ENCODE measurements around the gene SEC62. TPM values are rescaled to one million over a fixed set of nuclear protein-coding genes. Genes with fewer than 3 reads are reported as not detected.

SEC62 gene
- total RNA-seq, 1 experiment from 2014 or later: 51.2 TPM

DNA sequence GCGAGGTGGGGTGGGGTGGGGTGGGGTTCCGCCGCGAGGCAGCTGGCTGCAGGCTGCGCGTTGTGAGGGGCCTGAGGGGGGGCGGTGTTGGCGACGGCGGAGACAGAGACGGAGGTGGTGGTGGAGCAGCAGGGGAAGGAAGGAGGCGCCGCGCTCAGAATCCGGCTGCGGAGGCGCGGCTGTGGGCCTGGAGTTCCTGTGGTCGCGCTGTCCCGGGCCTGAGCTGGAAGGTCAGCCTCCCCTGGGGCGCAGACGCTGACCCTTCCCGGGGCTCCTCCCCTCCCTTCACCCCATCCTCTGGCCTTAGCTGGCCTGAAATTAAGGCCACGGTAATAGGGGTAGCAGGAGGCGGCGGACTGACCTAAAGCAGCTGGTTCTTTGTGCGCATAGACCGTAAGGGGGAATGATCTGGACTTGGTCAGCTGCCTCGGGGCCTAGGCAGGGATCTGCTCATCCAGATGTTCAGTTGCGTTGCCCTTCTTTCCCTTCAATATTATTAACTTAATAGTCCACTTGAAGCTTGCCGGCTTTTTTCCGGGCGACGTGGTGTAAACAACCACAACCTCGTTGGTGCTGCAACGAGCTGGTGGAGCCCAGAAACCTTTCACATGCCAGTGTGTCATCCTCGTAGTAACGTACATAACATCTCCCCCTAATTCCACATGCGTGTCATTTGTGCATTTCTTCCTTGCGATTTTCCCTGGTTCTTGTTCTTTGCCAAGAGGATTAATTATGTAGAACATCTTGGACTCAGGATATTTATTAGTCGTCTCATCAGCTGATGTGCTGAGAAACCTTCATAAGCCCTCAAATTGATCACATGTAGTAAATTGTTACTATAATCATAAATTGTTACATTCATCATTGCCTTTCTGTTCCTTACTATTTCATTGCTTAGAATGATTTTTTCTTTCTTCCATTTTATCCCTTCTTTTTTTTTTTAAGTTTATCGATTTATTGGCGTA is 626 bp downstream of the SEC62 start:
- TF ChIP-seq EMX1 (CRISPR knock-in tag; IDR thresholded peaks at IDR 0.05) (no peak), IRF2 (CRISPR knock-in tag; IDR thresholded peaks at IDR 0.05; ENCODE audit: borderline replicate concordance, low read depth) (0 out of 2 replicates have a peak, but pooled peaks have one; percentile 1)
- POLR2A ChIA-PET: interaction anchor here (0.9 to 1.4 kb wide), 2 partner anchors 195 to 389 kb away, joined by 3 to 5 read pairs; no protein-coding TSS in a partner anchor
- Mint-ChIP-seq H3K27me3 (ENCODE audit: low read depth) (peaks cover 4% of the 10 kb centered on the region; the same call in 1 of the 2 replicates), H3K27ac (peak overlapping the region; percentile 83), H3K9me3 (no peaks in the 10 kb centered on the region), H3K36me3 (no peaks in the 10 kb centered on the region), H3K4me3 (peak overlapping the region; percentile 82), H3K4me1 (peaks cover 33% of the 10 kb centered on the region)
- DNase-seq (ENCODE audit: low spot score): peak; percentile 66
- ATAC-seq: peak; percentile 71
- CTCF ChIA-PET: interaction anchor here (0.6 to 1.3 kb wide), 6 partner anchors 70 to 155 kb away, joined by 3 to 12 read pairs (median 4); partner anchors contain the start of genes GPR160, LRRC34 and LRRIQ4

DNA sequence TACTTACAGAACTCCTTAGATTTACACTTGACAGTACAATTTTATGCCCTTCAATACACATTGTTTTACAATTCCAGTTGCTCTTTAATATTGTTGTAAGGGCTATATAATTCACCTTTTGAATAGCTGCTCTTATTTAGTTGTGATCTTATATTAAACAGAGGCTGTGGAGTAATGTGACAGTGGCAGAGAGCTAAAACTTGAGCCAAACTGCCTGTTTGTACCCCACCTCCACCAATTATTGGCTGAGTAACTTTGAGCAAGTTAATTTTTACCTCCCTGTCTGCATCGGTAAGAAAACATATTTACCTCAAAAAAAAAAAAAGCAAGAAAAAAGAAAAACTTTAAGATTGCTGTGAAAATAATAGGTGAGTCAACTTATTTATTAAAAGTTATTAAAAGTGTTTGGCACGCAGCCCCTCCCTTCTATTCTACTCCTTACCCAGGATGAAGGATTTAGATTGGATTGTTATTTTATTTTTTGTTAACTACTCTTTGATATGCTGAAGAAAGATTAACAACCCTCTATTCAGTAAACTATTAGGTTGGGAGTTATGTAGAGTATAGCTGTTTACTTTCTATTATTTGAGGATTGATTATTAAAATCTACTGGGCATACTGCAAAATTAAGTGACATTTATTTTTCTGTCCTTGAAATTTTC is 1.7 kb downstream of the SEC62 start:
- ChIA-PET POLR2A (no interaction called here), CTCF (no interaction called here)
- Mint-ChIP-seq H3K9me3 (no peaks in the 10 kb centered on the region), H3K36me3 (no peaks in the 10 kb centered on the region), H3K27ac (no peak overlapping the region), H3K4me3 (peak overlapping the region; percentile 82), H3K4me1 (peaks cover 33% of the 10 kb centered on the region), H3K27me3 (ENCODE audit: low read depth) (peaks cover 4% of the 10 kb centered on the region; the same call in 1 of the 2 replicates)
- DNase-seq (ENCODE audit: low spot score) (no peak), ATAC-seq (no peak)
- TF ChIP-seq, protein P1, sequence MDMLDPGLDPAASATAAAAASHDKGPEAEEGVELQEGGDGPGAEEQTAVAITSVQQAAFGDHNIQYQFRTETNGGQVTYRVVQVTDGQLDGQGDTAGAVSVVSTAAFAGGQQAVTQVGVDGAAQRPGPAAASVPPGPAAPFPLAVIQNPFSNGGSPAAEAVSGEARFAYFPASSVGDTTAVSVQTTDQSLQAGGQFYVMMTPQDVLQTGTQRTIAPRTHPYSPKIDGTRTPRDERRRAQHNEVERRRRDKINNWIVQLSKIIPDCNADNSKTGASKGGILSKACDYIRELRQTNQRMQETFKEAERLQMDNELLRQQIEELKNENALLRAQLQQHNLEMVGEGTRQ (CRISPR knock-in tag; IDR thresholded peaks at IDR 0.05): no peak
- TF ChIP-seq ESRRA (CRISPR knock-in tag; IDR thresholded peaks at IDR 0.05; ENCODE audit: borderline replicate concordance): no peak
- TF ChIP-seq, protein P2, sequence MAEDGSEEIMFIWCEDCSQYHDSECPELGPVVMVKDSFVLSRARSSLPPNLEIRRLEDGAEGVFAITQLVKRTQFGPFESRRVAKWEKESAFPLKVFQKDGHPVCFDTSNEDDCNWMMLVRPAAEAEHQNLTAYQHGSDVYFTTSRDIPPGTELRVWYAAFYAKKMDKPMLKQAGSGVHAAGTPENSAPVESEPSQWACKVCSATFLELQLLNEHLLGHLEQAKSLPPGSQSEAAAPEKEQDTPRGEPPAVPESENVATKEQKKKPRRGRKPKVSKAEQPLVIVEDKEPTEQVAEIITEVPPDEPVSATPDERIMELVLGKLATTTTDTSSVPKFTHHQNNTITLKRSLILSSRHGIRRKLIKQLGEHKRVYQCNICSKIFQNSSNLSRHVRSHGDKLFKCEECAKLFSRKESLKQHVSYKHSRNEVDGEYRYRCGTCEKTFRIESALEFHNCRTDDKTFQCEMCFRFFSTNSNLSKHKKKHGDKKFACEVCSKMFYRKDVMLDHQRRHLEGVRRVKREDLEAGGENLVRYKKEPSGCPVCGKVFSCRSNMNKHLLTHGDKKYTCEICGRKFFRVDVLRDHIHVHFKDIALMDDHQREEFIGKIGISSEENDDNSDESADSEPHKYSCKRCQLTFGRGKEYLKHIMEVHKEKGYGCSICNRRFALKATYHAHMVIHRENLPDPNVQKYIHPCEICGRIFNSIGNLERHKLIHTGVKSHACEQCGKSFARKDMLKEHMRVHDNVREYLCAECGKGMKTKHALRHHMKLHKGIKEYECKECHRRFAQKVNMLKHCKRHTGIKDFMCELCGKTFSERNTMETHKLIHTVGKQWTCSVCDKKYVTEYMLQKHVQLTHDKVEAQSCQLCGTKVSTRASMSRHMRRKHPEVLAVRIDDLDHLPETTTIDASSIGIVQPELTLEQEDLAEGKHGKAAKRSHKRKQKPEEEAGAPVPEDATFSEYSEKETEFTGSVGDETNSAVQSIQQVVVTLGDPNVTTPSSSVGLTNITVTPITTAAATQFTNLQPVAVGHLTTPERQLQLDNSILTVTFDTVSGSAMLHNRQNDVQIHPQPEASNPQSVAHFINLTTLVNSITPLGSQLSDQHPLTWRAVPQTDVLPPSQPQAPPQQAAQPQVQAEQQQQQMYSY (CRISPR knock-in tag; IDR thresholded peaks at IDR 0.05): no peak
- TF ChIP-seq, protein P3, sequence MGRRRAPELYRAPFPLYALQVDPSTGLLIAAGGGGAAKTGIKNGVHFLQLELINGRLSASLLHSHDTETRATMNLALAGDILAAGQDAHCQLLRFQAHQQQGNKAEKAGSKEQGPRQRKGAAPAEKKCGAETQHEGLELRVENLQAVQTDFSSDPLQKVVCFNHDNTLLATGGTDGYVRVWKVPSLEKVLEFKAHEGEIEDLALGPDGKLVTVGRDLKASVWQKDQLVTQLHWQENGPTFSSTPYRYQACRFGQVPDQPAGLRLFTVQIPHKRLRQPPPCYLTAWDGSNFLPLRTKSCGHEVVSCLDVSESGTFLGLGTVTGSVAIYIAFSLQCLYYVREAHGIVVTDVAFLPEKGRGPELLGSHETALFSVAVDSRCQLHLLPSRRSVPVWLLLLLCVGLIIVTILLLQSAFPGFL (CRISPR knock-in tag; IDR thresholded peaks at IDR 0.05; ENCODE audit: borderline replicate concordance): no peak
- no peak for TF ChIP-seq JUN (CRISPR knock-in tag; IDR thresholded peaks at IDR 0.05)
- TF ChIP-seq NR1H2 (CRISPR knock-in tag; IDR thresholded peaks at IDR 0.05): no peak
- TF ChIP-seq RORB (CRISPR knock-in tag; IDR thresholded peaks at IDR 0.05): no peak
- no peak for TF ChIP-seq EMX1 (CRISPR knock-in tag; IDR thresholded peaks at IDR 0.05)
- no peak for TF ChIP-seq JAZF1 (CRISPR knock-in tag; IDR thresholded peaks at IDR 0.05)
- TF ChIP-seq ZNF423 (CRISPR knock-in tag; IDR thresholded peaks at IDR 0.05): no peak
- no peak for TF ChIP-seq ETV6 (CRISPR knock-in tag; IDR thresholded peaks at IDR 0.05)
- TF ChIP-seq ZNF219 (CRISPR knock-in tag; IDR thresholded peaks at IDR 0.05; ENCODE audit: borderline replicate concordance): no peak
- no peak for TF ChIP-seq FOXK1 (CRISPR knock-in tag; IDR thresholded peaks at IDR 0.05)
- TF ChIP-seq ZNF671 (CRISPR knock-in tag; IDR thresholded peaks at IDR 0.05): no peak
- TF ChIP-seq, protein P4, sequence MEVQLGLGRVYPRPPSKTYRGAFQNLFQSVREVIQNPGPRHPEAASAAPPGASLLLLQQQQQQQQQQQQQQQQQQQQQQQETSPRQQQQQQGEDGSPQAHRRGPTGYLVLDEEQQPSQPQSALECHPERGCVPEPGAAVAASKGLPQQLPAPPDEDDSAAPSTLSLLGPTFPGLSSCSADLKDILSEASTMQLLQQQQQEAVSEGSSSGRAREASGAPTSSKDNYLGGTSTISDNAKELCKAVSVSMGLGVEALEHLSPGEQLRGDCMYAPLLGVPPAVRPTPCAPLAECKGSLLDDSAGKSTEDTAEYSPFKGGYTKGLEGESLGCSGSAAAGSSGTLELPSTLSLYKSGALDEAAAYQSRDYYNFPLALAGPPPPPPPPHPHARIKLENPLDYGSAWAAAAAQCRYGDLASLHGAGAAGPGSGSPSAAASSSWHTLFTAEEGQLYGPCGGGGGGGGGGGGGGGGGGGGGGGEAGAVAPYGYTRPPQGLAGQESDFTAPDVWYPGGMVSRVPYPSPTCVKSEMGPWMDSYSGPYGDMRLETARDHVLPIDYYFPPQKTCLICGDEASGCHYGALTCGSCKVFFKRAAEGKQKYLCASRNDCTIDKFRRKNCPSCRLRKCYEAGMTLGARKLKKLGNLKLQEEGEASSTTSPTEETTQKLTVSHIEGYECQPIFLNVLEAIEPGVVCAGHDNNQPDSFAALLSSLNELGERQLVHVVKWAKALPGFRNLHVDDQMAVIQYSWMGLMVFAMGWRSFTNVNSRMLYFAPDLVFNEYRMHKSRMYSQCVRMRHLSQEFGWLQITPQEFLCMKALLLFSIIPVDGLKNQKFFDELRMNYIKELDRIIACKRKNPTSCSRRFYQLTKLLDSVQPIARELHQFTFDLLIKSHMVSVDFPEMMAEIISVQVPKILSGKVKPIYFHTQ (CRISPR knock-in tag; IDR thresholded peaks at IDR 0.05): no peak
- no peak for TF ChIP-seq TEAD1 (CRISPR knock-in tag; IDR thresholded peaks at IDR 0.05)
- TF ChIP-seq ZNF317 (CRISPR knock-in tag; IDR thresholded peaks at IDR 0.05; ENCODE audit: borderline replicate concordance, low read depth): no peak
- TF ChIP-seq, protein P5, sequence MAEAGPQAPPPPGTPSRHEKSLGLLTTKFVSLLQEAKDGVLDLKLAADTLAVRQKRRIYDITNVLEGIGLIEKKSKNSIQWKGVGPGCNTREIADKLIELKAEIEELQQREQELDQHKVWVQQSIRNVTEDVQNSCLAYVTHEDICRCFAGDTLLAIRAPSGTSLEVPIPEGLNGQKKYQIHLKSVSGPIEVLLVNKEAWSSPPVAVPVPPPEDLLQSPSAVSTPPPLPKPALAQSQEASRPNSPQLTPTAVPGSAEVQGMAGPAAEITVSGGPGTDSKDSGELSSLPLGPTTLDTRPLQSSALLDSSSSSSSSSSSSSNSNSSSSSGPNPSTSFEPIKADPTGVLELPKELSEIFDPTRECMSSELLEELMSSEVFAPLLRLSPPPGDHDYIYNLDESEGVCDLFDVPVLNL (CRISPR knock-in tag; IDR thresholded peaks at IDR 0.05; ENCODE audit: borderline replicate concordance, low read depth): no peak

All from WTC11 (cell line).